Renal cortex interstitium (tissue), 11 donors: ENCODE results near the gene METTL25. TPM values are rescaled to one million over a fixed set of nuclear protein-coding genes. Genes with fewer than 3 reads are reported as not detected.

Experiments used
- DNase-seq, 11 donors: peaks; one replicate each; pipeline ENCODE4 v3.0.0-alpha.2; 2013; ENCODE audit warnings: low read depth in 9 of 11, low spot score in 4 of 11; ENCODE audit errors: extremely low read depth in 1 of 11
- polyA plus RNA-seq, 3 donors: library from polyadenylated mRNA; unstranded; fragments of 120-200 nt; gene quantifications; one replicate each; pipeline ENCODE4 v1.2.1, GENCODE V29; 2013; ENCODE audit not compliant: insufficient read length in 3 of 3

Gene METTL25
- polyA plus RNA-seq, 3 donors, result 14.3 to 18.7 (median 18.2) TPM

GRCh38 chr12:82438356-82438755 lies 80.0 kb downstream of the METTL25 start:
- no peak for DNase-seq

GRCh38 chr12:82440885-82441284 lies 82.6 kb downstream of the METTL25 start:
- no peak for DNase-seq

GRCh38 chr12:82448911-82449578 lies 90.7 kb downstream of the METTL25 start:
- DNase-seq, result no peak

- no peak for DNase-seq
Measured at GRCh38 chr12:82456633-82457032, 98.3 kb downstream of the METTL25 start.

GRCh38 chr12:82458101-82458500 lies 99.8 kb downstream of the METTL25 start:
- peak in 3 of 11 donors; percentile 4 to 12 (median 7) for DNase-seq

- DNase-seq, result peak in 3 of 11 donors; percentile 1 to 17 (median 4)
Measured at GRCh38 chr12:82461393-82461792, 103.1 kb downstream of the METTL25 start.

- no peak for DNase-seq
Measured at GRCh38 chr12:82461836-82462235, 103.5 kb downstream of the METTL25 start.

GRCh38 chr12:82468563-82468962 lies 110.2 kb downstream of the METTL25 start:
- no peak for DNase-seq

GRCh38 chr12:82470906-82471512 lies 112.7 kb downstream of the METTL25 start:
- DNase-seq, result no peak

GRCh38 chr12:82473111-82473754 lies 114.9 kb downstream of the METTL25 start:
- no peak for DNase-seq

- DNase-seq, result no peak
Measured at GRCh38 chr12:82474181-82474797, 116.0 kb downstream of the METTL25 start.

GRCh38 chr12:82474798-82475184 lies 116.5 kb downstream of the METTL25 start:
- no peak for DNase-seq

GRCh38 chr12:82475211-82475610 lies 116.9 kb downstream of the METTL25 start:
- no peak for DNase-seq

- no peak for DNase-seq
Measured at GRCh38 chr12:82476511-82476910, 118.2 kb downstream of the METTL25 start.

GRCh38 chr12:82479511-82479910 lies 121.2 kb downstream of the METTL25 start:
- no peak for DNase-seq

- no peak for DNase-seq
Measured at GRCh38 chr12:82480606-82481005, 122.3 kb downstream of the METTL25 start.

GRCh38 chr12:82481954-82482353 lies 123.6 kb downstream of the METTL25 start:
- no peak for DNase-seq

GRCh38 chr12:82486524-82487235 lies 128.4 kb downstream of the METTL25 start:
- DNase-seq, result no peak

- peak in 2 of 11 donors; percentile 6 to 12 for DNase-seq
Measured at GRCh38 chr12:82504409-82504808, 146.1 kb downstream of the METTL25 start.
